IMR-90 (cell line): ENCODE data around the gene GHDC. TPM values are rescaled to one million over a fixed set of nuclear protein-coding genes. Genes with fewer than 3 reads are reported as not detected.

Experiments used
- ATAC-seq: fragments of 200-7000 bp; cut with Tn5 transposase; 2 replicates; pipeline ENCODE4 v1.9.1; 2020; ENCODE audit warnings: low read depth, mild to moderate bottlenecking, moderate library complexity
- Bru-seq: library from RNA; stranded (reverse); fragments of 400-500 nt; gene quantifications from one replicate; lab custom pipeline; 2021; lab: Mats Ljungman, UMichigan
- BruChase-seq, 2 experiments: library from RNA; stranded (reverse); fragments of 400-500 nt; gene quantifications; one replicate each; lab custom pipeline; 2021; lab: Mats Ljungman, UMichigan
- BruUV-seq: library from RNA; stranded (reverse); fragments of 400-500 nt; replicated peaks from 2 replicates; lab custom pipeline; 2021; lab: Mats Ljungman, UMichigan
- CTCF ChIA-PET: fragments of 300-600 bp; formaldehyde crosslinking; extraction: SDS; loops from one replicate; lab custom pipeline; 2021; ENCODE audit warnings: antibody characterized with exemption; lab: Yijun Ruan, JAX
- POLR2A ChIA-PET: fragments of 300-600 bp; sonication (Branson Sonifier 250); formaldehyde crosslinking; loops from one replicate; lab custom pipeline; 2022; ENCODE audit warnings: antibody characterized with exemption; ENCODE audit not compliant: unreplicated experiment; lab: Charles Lee
- DNase-seq: peaks from one replicate; pipeline ENCODE4 v3.0.0; 2013
- H2AFZ ChIP-seq: replicated peaks from 2 replicates; pipeline ENCODE3; 2013; ENCODE audit warnings: low read length, mild to moderate bottlenecking; ENCODE audit not compliant: poor library complexity
- H2AK5ac ChIP-seq: 2 replicates; pipeline ENCODE4 v1.6.1; 2013; ENCODE audit warnings: low read depth, low read length, inconsistent platforms
- H2AK9ac ChIP-seq: replicated peaks from 2 replicates; pipeline ENCODE3; 2013; ENCODE audit warnings: mild to moderate bottlenecking, low read depth, low read length, moderate library complexity; ENCODE audit not compliant: poor library complexity
- H2BK120ac ChIP-seq: 2 replicates; pipeline ENCODE4 v1.6.1; 2013; ENCODE audit warnings: low read depth, low read length, inconsistent platforms
- H2BK15ac ChIP-seq: 3 replicates; pipeline ENCODE4 v1.6.1; 2013; ENCODE audit warnings: low read depth, low read length, inconsistent platforms
- H2BK20ac ChIP-seq: 2 replicates; pipeline ENCODE4 v1.6.1; 2013; ENCODE audit warnings: low read depth, mild to moderate bottlenecking, inconsistent platforms, low read length, moderate library complexity
- H2BK5ac ChIP-seq: 2 replicates; pipeline ENCODE4 v1.6.1; 2013; ENCODE audit warnings: mild to moderate bottlenecking, low read depth, low read length, inconsistent platforms; ENCODE audit not compliant: poor library complexity, severe bottlenecking
- H3K14ac ChIP-seq: replicated peaks from 2 replicates; pipeline ENCODE4 v1.6.1; 2013; ENCODE audit warnings: low read depth, low read length, inconsistent platforms
- H3K18ac ChIP-seq: 2 replicates; pipeline ENCODE4 v1.6.1; 2013; ENCODE audit warnings: low read depth, low read length, control low read depth
- H3K23ac ChIP-seq: 2 replicates; pipeline ENCODE4 v1.6.1; 2013; ENCODE audit warnings: low read depth, low read length, inconsistent platforms
- H3K27ac ChIP-seq: 2 replicates; pipeline ENCODE4 v1.5.1; 2013; ENCODE audit warnings: mild to moderate bottlenecking, control low read depth, low read length; ENCODE audit not compliant: insufficient read depth
- H3K27me3 ChIP-seq: 2 replicates; pipeline ENCODE4 v1.6.1; 2013; ENCODE audit warnings: low read length; ENCODE audit not compliant: control insufficient read depth, insufficient read depth
- H3K36me3 ChIP-seq: 2 replicates; pipeline ENCODE4 v1.6.1; 2013; ENCODE audit warnings: low read length, mixed read lengths; ENCODE audit not compliant: control insufficient read depth, insufficient read depth
- H3K4ac ChIP-seq: 2 replicates; pipeline ENCODE4 v1.6.1; 2013; ENCODE audit warnings: low read depth, low read length, inconsistent platforms
- H3K4me1 ChIP-seq: 2 replicates; pipeline ENCODE4 v1.6.1; 2013; ENCODE audit warnings: low read length, mixed read lengths; ENCODE audit not compliant: control insufficient read depth, insufficient read depth
- H3K4me2 ChIP-seq: 2 replicates; pipeline ENCODE4 v1.6.1; 2013; ENCODE audit warnings: low read depth, mild to moderate bottlenecking, control low read depth, low read length, moderate library complexity
- H3K4me3 ChIP-seq: 2 replicates; pipeline ENCODE4 v1.5.1; 2013; ENCODE audit warnings: low read depth, mild to moderate bottlenecking, control low read depth, low read length, moderate library complexity; ENCODE audit not compliant: insufficient read depth
- H3K56ac ChIP-seq: 2 replicates; pipeline ENCODE4 v1.6.1; 2013; ENCODE audit warnings: low read length, inconsistent platforms; ENCODE audit not compliant: insufficient read depth; ENCODE audit errors: extremely low read depth
- H3K79me1 ChIP-seq, 2 experiments: 2 replicates each; pipeline ENCODE4 v1.6.1; 2013; ENCODE audit warnings: low read length in 2 of 2, inconsistent platforms in 1 of 2, low read depth in 1 of 2
- H3K9ac ChIP-seq: 2 replicates; pipeline ENCODE4 v1.6.1; 2013; ENCODE audit warnings: low read depth, low read length, control low read depth
- H3K9me1 ChIP-seq: 2 replicates; pipeline ENCODE4 v1.6.1; 2013; ENCODE audit warnings: low read length, inconsistent platforms; ENCODE audit not compliant: insufficient read depth
- H3K9me3 ChIP-seq: 2 replicates; pipeline ENCODE4 v1.6.1; 2013; ENCODE audit warnings: low read length; ENCODE audit not compliant: control insufficient read depth, insufficient read depth
- H4K20me1 ChIP-seq: 2 replicates; pipeline ENCODE4 v1.6.1; 2013; ENCODE audit warnings: low read length, inconsistent platforms; ENCODE audit not compliant: insufficient read depth
- H4K5ac ChIP-seq: 2 replicates; pipeline ENCODE4 v1.6.1; 2013; ENCODE audit warnings: mild to moderate bottlenecking, low read depth, low read length, control low read depth
- H4K8ac ChIP-seq, 2 experiments: 2 replicates each; pipeline ENCODE4 v1.6.1; 2013; ENCODE audit warnings: low read depth in 2 of 2, low read length in 2 of 2, control low read depth in 1 of 2, inconsistent platforms in 1 of 2
- H4K91ac ChIP-seq: 2 replicates; pipeline ENCODE4 v1.6.1; 2013; ENCODE audit warnings: low read depth, low read length, inconsistent platforms; ENCODE audit not compliant: insufficient read depth
- BHLHE40 ChIP-seq: fragments of 150-350 bp; IDR thresholded peaks from 2 replicates; pipeline ENCODE4 v1.6.1; 2016; ENCODE audit warnings: mild to moderate bottlenecking, low read depth, low read length
- MAZ ChIP-seq: IDR thresholded peaks from 2 replicates; pipeline ENCODE4 v1.6.1; 2012; ENCODE audit warnings: low read depth, mild to moderate bottlenecking, low read length, improper control_type of control experiment, moderate library complexity, borderline replicate concordance
- MXI1 ChIP-seq: IDR thresholded peaks from 2 replicates; pipeline ENCODE4 v1.6.1; 2012; ENCODE audit warnings: low read depth, mild to moderate bottlenecking, low read length, moderate library complexity, borderline replicate concordance
- WGBS, 2 experiments: methylation state at CpG; one replicate each; pipeline versions ENCODE4 v1.1.5 to v1.1.7; 2013; ENCODE audit warnings: missing lambda C conversion rate in 2 of 2; ENCODE audit not compliant: insufficient read length in 1 of 2; ENCODE audit errors: extremely low coverage in 2 of 2; 5-methylcytosine and 5-hydroxymethylcytosine counted together
- dilution Hi-C: fragments of 300-500 bp; cut with HindIII; formaldehyde crosslinking; loops from one replicate; pipeline ENCODE4 v1.14.3; 2018; ENCODE audit warnings: low sequenced_read_pairs; ENCODE audit not compliant: unreplicated experiment
- in situ Hi-C: fragments of 300-500 bp; cut with MboI; formaldehyde crosslinking; loops from 3 replicates; pipeline ENCODE4 v1.14.3; 2019; ENCODE audit warnings: low sequenced_read_pairs, inconsistent platforms, mixed read lengths
- intact Hi-C: fragments of 100-400 bp; cut with micrococcal nuclease; formaldehyde crosslinking; loops from 2 replicates; pipeline ENCODE4 v1.10.0; 2022
- long read RNA-seq: library from polyadenylated mRNA; unstranded; transcript quantifications from one replicate; pipeline ENCODE4 v2.0.0, GENCODE V29; 2021; ENCODE audit not compliant: unreplicated experiment
- polyA plus RNA-seq, 3 experiments: library from polyadenylated mRNA; depleted of rRNA; stranded (reverse); fragments of >200 nt; gene quantifications; 2 replicates each; pipeline ENCODE4 v1.2.3, GENCODE V29; 2012; ENCODE audit warnings: low replicate concordance in 1 of 3
- total RNA-seq: library from RNA; depleted of rRNA; stranded (reverse); fragments of >200 nt; gene quantifications from 2 replicates; pipeline ENCODE4 v1.2.3, GENCODE V29; 2012; rRNA removed

GHDC gene, protein sequence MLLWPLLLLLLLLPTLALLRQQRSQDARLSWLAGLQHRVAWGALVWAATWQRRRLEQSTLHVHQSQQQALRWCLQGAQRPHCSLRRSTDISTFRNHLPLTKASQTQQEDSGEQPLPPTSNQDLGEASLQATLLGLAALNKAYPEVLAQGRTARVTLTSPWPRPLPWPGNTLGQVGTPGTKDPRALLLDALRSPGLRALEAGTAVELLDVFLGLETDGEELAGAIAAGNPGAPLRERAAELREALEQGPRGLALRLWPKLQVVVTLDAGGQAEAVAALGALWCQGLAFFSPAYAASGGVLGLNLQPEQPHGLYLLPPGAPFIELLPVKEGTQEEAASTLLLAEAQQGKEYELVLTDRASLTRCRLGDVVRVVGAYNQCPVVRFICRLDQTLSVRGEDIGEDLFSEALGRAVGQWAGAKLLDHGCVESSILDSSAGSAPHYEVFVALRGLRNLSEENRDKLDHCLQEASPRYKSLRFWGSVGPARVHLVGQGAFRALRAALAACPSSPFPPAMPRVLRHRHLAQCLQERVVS
- total RNA-seq = 4.4 and 8.1 TPM in 2 replicates
- 5.2 and 6.1 TPM in 2 replicates for polyA plus RNA-seq (2012; rRNA removed)
- polyA plus RNA-seq (2012; cell fraction: cytosol; rRNA removed) = 6.2 and 10.2 TPM in 2 replicates
- polyA plus RNA-seq (2012; cell fraction: nucleus; rRNA removed; ENCODE audit: low replicate concordance) = 17.1 and 33.1 TPM in 2 replicates
- percentile 39 among the genes with signal in this experiment for Bru-seq, nascent RNA
- percentile 44 among the genes with signal in this experiment for BruChase-seq, experiment 1, labeled RNA remaining after a 6-hour chase
- percentile 35 among the genes with signal in this experiment for BruChase-seq, experiment 2, labeled RNA remaining after a 2-hour chase
- long read RNA-seq, partial matches to known transcripts = 17 of 23 reads
- long read RNA-seq, other reads (novel, unspliced or antisense) = 5 of 23 reads

DNA sequence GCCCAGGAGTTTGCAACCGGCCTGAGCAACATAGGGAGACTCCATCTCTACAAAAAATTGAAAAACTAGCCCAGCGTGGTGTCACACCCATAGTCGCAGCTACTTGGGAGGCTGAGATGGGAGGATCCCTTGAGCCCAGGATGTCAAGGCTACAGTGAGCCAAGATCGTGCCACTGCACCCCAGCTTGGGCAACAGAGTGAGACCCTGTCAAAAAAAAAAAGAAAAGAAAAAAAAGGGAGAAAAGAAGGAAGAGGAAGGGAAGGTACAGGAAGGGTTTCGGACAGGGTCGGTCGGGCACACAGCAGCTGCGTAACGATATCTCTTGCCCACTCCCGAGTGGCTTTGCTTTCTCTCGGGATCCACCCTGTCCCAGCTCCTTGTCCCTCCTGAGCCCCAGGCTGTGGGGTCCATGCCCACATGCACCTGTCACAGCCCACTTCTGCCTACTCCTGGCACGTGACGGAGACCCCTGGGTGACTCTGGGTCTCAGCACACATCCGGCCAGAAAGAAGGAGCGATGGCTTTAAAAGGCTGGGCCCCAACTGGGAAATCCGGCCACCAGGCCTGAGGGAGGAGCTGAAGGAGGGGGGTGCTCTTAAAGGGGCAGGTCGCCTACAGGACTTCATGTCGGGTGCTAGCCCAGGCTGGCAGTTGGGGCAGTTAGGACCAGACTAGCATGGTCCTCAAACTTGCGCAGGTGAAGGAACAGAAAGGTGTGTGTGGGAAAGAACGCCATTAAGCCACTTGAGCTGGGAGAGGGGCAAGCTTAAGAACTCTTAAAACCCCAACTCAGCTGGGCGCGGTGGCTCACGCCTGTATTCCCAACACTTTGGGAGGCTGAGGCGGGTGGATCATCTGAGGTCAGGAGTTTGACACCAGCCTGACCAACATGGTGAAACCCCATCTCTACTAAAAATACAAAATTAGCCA is at the start of gene GHDC:
TSS of gene GHDC (minus strand) at position 526 of the 931 bp plus-strand sequence. CDS start 913 bp downstream, outside the sequence.
- dilution Hi-C loops = no loop called here
- peak within 1 kb of the TSS; percentile 97 for H4K91ac ChIP-seq
- no TSS peak for BruUV-seq
- peak within 1 kb of the TSS; percentile 31; the same call in 1 of the 2 replicates for H2BK20ac ChIP-seq
- peak within 1 kb of the TSS; percentile 84 for H3K4me2 ChIP-seq
- peak within 1 kb of the TSS; percentile 84 for H2AK9ac ChIP-seq
- H3K9me1 ChIP-seq = peaks cover 12% of the 10 kb centered on the region
- peaks cover 0 to 8% of the 10 kb centered on the region in 2 experiments; a peak in 1 of 4 replicates for H3K79me1 ChIP-seq
- H3K18ac ChIP-seq = peak within 1 kb of the TSS; percentile 86
- peak within 1 kb of the TSS; percentile 95 for H2AFZ ChIP-seq
- peaks cover 3% of the 10 kb centered on the region; the same call in 1 of the 2 replicates for H4K20me1 ChIP-seq
- CTCF ChIA-PET = interaction anchor here (0.6 to 1.2 kb wide), 3 partner anchors 10 to 59 kb away, joined by 3 to 6 read pairs (median 3); no protein-coding TSS in a partner anchor
- peak within 1 kb of the TSS; percentile 99 for H3K14ac ChIP-seq
- H3K27ac ChIP-seq = peak within 1 kb of the TSS; percentile 87
- POLR2A ChIA-PET = no interaction called here
- peak within 1 kb of the TSS; percentile 83 for H2AK5ac ChIP-seq
- intact Hi-C loops = no loop called here
- peak within 1 kb of the TSS; percentile 74 to 100 for H4K8ac ChIP-seq
- 0 out of 2 replicates have a peak within 1 kb of the TSS, but pooled peaks have one; percentile 13 for H3K56ac ChIP-seq
- WGBS, 2 experiments = 19% methylated on average over 5 of the region's 24 CpGs; no CpG with 5 or more reads in 1 of the 2 experiments
- peak; percentile 53; the same call in 1 of the 2 replicates for TF ChIP-seq MAZ
- peak; percentile 56; the same call in 1 of the 2 replicates for TF ChIP-seq BHLHE40
- no peak for TF ChIP-seq MXI1
- peak within 1 kb of the TSS; percentile 81 for H3K9ac ChIP-seq
- H3K23ac ChIP-seq = peak within 1 kb of the TSS; percentile 94; the same call in 1 of the 2 replicates
- peaks cover 2% of the 10 kb centered on the region; the same call in 1 of the 2 replicates for H3K36me3 ChIP-seq
- in situ Hi-C loops = no loop called here
- H2BK120ac ChIP-seq = peak within 1 kb of the TSS; percentile 78
- H2BK5ac ChIP-seq = peak within 1 kb of the TSS; percentile 78
- peak within 1 kb of the TSS; percentile 89; the same call in 2 of the 3 replicates for H2BK15ac ChIP-seq
- H3K4me1 ChIP-seq = no peaks in the 10 kb centered on the region
- peak within 1 kb of the TSS; percentile 99 for H3K4ac ChIP-seq
- peak; percentile 98 for ATAC-seq
- H4K5ac ChIP-seq = peak within 1 kb of the TSS; percentile 97
- H3K9me3 ChIP-seq = no peaks in the 10 kb centered on the region
- no peaks in the 10 kb centered on the region for H3K27me3 ChIP-seq
- H3K4me3 ChIP-seq = peak within 1 kb of the TSS; percentile 77
- DNase-seq = peak; percentile 64
